GM08714 (cell line): ENCODE results near the gene MRPL36.
"Not testable (repeated sequence)": the region's sequence is repeated elsewhere in the genome, so short reads cannot be mapped to it uniquely, and the experiment has no call there.

Experiments used
- H3K4me3 ChIP-seq: fragments of 200-500 bp; sonication (Bioruptor generic); 2 replicates; pipeline ENCODE4 v1.5.1; 2014; ENCODE audit warnings: mild to moderate bottlenecking, low read length, inconsistent platforms
- ZNF274 ChIP-seq: IDR thresholded peaks from 2 replicates; pipeline ENCODE4 v1.6.1; 2012; ENCODE audit warnings: mild to moderate bottlenecking, low read depth, low read length

MRPL36 gene

DNA sequence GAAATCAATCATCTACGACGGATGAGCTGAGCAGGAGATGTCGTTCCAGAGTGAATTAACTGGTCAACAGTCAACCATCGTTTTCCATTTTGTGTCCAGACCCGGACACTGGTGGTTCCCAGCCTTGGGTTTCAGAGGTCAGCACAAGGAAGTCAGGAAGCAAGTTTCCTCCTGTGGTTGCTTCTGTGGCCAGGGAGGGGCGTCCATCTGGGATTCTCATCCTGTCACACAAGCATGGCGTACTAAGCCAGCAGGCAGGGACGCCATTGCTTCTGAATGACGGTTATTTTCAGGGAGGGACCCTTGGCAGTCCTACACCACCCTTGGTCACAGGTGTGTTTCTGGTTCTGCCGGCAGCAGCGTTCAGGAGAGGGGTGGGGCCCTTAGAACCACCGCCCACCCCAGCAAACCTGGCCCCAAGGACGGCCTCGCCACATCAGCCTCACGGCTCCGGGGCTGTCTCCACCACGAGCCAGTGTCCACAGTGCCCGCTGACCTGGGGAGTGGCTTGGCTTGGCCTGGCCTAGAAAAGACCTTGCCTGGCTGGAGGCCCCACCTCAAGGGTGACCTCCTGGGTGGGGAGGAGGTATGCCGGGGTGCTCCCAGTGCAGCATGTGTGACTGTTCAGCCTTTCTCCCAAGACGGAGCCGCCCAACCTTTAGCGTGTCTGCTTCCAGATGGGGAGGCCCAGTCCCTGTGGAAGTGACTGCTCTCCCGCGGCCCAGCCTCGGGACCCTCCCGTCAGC is 26.8 kb upstream of the MRPL36 start:
- no peak for TF ChIP-seq ZNF274
- no peak overlapping the region for H3K4me3 ChIP-seq

GRCh38 chr5:1824903-1825841 is 25.5 kb upstream of the MRPL36 start:
- H3K4me3 ChIP-seq = no peak overlapping the region
- TF ChIP-seq ZNF274 = no peak

GRCh38 chr5:1824109-1824821 is 24.6 kb upstream of the MRPL36 start:
- H3K4me3 ChIP-seq = no peak overlapping the region
- no peak for TF ChIP-seq ZNF274

DNA sequence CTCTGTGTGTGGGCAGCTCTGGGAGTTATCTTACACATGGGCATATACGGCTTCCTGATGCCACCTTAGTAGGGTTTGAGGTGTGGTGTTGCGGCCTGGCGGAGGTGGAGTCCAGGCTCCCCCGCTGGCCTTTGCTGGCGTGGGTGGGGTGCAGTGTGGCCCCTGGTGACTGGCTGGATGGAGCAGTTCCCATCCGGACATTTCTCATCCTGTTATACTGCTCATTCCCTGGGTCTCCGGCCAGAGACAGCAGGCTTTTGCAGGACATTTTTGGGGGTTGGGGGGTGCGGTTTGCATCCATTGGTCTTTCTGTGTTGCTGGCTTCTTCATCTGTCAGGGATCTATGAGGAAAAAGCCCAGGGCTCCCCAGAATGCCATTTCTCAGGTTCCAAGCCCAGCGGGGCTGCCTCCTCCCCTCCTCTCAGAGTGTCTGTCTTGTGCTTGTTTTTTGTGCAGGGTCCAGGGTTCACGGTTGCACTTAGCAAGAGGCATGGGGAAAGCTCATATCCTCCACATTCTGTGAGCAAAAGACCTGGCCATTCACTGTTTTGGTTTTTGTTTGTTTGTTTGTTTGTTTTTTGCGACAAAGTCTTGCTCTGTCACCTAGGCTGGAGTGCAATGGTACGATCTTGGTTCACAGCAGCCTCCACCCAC is 23.9 kb upstream of the MRPL36 start:
- no peak overlapping the region for H3K4me3 ChIP-seq
- TF ChIP-seq ZNF274 = no peak

DNA sequence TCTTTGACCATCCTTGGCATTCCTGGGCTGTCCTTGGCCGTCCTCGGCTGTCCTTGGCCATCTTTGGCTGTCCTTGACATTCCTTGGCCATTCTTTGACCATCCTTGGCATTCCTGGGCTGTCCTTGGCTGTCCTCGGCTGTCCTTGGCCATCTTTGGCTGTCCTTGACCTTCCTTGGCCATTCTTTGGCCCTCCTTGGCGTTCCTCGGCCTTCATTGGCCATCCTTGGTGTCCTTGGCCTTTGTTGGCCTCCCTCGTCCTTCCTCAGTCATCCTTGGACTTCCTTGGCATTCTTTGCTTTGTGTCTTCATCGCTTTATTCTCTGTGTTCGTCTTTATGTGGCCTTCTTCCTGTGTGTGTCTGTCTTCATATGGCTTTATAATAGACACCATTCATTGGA is 22.2 kb upstream of the MRPL36 start:
- TF ChIP-seq ZNF274 = no peak
- no peak overlapping the region for H3K4me3 ChIP-seq

DNA sequence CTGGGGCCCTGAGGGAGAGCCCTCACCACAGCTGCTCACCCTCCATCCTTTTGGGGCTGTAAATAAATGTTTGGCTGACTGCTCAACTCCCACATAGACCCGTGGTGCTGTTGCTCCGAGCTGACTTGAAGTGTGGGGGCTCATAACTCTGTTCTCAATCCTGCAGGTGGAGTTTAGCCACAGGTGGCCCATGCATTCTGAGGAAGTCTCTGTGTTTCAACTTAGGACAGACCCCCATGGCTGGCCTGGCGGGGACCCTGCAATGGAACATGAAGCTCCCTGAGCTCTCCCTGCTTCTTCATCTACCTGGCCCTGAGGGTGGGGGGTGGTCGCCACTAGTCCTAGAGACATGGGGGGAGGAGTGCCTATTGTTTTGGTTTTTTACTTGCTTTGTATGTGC is 21.3 kb upstream of the MRPL36 start:
- no peak for TF ChIP-seq ZNF274
- H3K4me3 ChIP-seq = no peak overlapping the region

GRCh38 chr5:1820381-1820780 is 20.7 kb upstream of the MRPL36 start:
- no peak overlapping the region for H3K4me3 ChIP-seq
- no peak for TF ChIP-seq ZNF274

GRCh38 chr5:1819458-1819857 is 19.8 kb upstream of the MRPL36 start:
- TF ChIP-seq ZNF274 = no peak
- no peak overlapping the region for H3K4me3 ChIP-seq

DNA sequence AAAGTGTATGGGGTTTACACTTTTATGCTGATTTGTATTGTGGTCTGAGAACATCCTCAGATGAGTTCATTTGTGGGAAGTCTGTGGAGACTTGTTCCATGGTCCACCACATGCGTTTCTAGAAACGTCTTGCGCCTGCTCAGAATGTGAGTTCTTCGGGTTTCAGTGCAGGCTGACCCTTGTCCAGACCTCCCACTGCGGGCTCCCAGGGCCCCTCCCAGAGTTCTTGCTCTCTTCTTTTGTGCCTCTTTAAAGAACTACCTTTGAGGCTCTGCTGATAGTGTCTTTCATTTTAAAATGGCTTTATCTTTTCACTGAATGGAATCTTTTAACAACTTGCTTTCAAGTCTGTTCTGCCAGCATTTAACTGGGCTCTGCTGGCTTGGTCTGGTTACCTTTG is 19.1 kb upstream of the MRPL36 start:
- TF ChIP-seq ZNF274 = no peak
- H3K4me3 ChIP-seq = no peak overlapping the region

DNA sequence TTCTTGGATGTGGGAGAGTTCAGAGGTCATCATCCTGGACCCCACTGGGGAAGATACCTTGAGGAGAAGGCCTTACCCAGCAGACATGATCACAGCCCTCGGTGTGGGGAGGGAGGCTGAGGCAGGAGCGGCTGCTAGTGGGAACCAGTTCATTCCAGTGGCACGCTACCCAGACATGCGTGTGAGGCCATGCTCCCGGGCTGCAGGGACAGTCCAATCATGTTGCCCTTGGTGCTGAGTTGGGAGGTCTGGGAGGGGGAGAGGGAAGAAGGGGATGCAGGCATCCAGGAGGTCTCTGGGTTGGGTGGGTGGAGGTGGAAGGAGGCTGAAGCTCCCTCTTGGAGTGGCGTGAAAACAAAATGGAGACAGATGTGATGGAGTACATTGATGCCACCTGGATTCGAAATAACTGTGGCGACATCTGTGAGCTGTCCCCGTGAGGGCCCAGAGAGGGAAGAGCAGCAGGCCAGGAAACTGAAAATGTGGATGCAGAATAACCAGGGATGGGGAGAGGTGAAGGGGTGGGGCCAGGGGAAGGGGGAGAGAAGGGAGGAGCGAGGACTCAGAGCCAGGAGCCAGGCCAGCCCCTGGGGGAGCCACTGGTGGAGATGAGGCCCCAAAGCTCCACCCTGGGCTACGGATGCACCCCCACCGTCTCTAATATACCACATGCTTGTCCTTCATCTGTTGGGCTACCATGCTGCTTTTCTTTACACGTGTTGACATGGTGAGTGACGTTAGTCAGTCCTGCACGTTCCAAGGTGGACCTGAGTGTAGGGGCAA is 17.8 kb upstream of the MRPL36 start:
- H3K4me3 ChIP-seq = no peak overlapping the region
- no peak for TF ChIP-seq ZNF274

DNA sequence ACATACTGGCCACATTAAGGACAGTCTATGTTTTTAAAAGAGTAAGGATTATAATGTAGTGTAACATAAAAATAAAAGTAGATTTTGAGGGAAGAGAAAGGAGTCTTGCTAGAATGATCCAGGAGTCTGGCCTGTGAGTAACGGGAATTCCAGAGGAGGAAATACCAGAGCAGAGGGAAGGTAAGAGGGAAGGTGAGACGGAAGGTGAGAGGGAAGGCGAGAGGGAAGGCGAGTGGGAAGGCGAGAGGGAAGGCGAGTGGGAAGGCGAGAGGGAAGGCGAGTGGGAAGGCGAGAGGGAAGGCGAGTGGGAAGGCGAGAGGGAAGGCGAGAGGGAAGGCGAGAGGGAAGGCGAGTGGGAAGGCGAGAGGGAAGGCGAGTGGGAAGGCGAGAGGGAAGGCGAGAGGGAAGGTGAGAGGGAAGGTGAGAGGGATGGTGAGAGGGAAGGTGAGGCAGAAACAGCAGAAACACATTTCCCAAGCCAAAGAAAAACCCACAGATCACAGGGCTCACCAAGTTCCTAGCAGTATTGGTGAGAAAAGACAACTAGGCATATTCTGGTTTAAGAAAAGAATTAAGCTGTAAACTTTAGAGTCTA is 17.0 kb upstream of the MRPL36 start:
- H3K4me3 ChIP-seq = not testable (repeated sequence)

DNA sequence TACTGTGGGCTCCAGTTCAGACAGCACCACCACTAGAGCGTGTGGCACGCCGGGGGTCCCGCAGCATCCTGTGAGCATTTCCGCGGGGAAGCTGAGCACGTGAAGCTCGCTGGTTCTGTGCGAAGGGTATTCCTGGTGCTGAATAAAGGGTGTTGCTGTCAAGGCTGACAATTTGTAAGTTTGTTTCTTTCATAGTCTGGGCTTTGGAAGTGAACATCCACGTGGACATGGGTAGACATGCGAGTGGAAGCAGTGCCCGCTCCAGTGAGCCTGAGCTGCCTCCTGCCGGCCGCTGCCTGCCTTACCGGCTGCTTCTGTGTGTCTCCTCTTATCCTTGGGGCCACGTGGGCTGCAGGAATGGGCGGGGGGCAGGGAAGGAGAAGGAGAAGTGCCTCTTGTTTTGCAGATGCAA is 16.2 kb upstream of the MRPL36 start:
- H3K4me3 ChIP-seq = no peak overlapping the region
- TF ChIP-seq ZNF274 = no peak
